GM18526 (cell line): Measurements from ENCODE around the gene GNAI3.

Source experiments
- POLR2A ChIP-seq: IDR thresholded peaks from 3 replicates; pipeline ENCODE4 v1.6.1; 2011; ENCODE audit not compliant: insufficient read length; ENCODE audit errors: extremely low read depth

Gene GNAI3

GRCh38 chr1:109534307-109534858 is 14.0 kb upstream of the GNAI3 start:
- TF ChIP-seq POLR2A: no peak

GRCh38 chr1:109535481-109535880 is 12.9 kb upstream of the GNAI3 start:
- no peak for TF ChIP-seq POLR2A

GRCh38 chr1:109535971-109536491 is 12.4 kb upstream of the GNAI3 start:
- no peak for TF ChIP-seq POLR2A

- TF ChIP-seq POLR2A: no peak
Measured at GRCh38 chr1:109537450-109538178, 10.8 kb upstream of the GNAI3 start.

GRCh38 chr1:109538827-109539555 is 9.4 kb upstream of the GNAI3 start:
- TF ChIP-seq POLR2A: no peak

GRCh38 chr1:109539676-109540075 is 8.7 kb upstream of the GNAI3 start, which contains the start of gene GPR61:
TSS of gene GPR61 (plus strand) at chr1:109539872. CDS start at chr1:109543023, 3,151 bp downstream.
- TF ChIP-seq POLR2A: no peak

GRCh38 chr1:109541102-109541501 is 7.3 kb upstream of the GNAI3 start:
- no peak for TF ChIP-seq POLR2A

GRCh38 chr1:109542657-109543056 is 5.8 kb upstream of the GNAI3 start:
- no peak for TF ChIP-seq POLR2A

- no peak for TF ChIP-seq POLR2A
Measured at GRCh38 chr1:109543283-109543987, 5.0 kb upstream of the GNAI3 start.

- TF ChIP-seq POLR2A: no peak
Measured at GRCh38 chr1:109543988-109544735, 4.3 kb upstream of the GNAI3 start.

GRCh38 chr1:109546311-109547109 is 1.9 kb upstream of the GNAI3 start:
- TF ChIP-seq POLR2A: no peak

GRCh38 chr1:109547463-109548320 is 723 bp upstream of the GNAI3 start:
- no peak for TF ChIP-seq POLR2A

GRCh38 chr1:109556563-109556962 is 8.1 kb downstream of the GNAI3 start:
- TF ChIP-seq POLR2A: no peak
